Pancreas (tissue), 10 donors: ENCODE results near the gene BPIFA3. TPM values are rescaled to one million over a fixed set of nuclear protein-coding genes. Genes with fewer than 3 reads are reported as not detected.

Experiments
- ATAC-seq, 4 donors: fragments of 200-7000 bp; cut with Tn5 transposase; one replicate each; pipeline versions ENCODE4 v1.8.0 to v1.9.1; 2020; ENCODE audit warnings: mild to moderate bottlenecking in 4 of 4, moderate library complexity in 4 of 4
- DNase-seq, 6 donors: peaks; one replicate each; pipeline ENCODE4 v3.0.0-alpha.2; 2020
- FAIRE-seq: peaks from 2 replicates; lab custom pipeline; 2012; peaks lifted over from hg19 to GRCh38; lab: Jason Lieb, UNC
- H3K27ac ChIP-seq, 4 donors: fragments of 200-600 bp; sonication (generic); 1 replicate in 3 of 4; 2 replicates in 1 of 4; pipeline versions ENCODE4 v1.5.0 to v1.8.0; 2020
- H3K27me3 ChIP-seq, 4 donors: fragments of 200-600 bp; one replicate each; pipeline ENCODE4 v1.8.0; 2021
- H3K36me3 ChIP-seq, 3 donors: fragments of 200-600 bp; sonication (generic) in 1 of 3; one replicate each; pipeline versions ENCODE4 v1.5.0 to v1.8.0; 2020 to 2021
- H3K4me1 ChIP-seq, 3 donors: fragments of 200-600 bp; one replicate each; pipeline ENCODE4 v1.8.0; 2021
- H3K4me3 ChIP-seq, 4 donors: fragments of 200-600 bp; sonication (generic) in 2 of 4; one replicate each; pipeline versions ENCODE4 v1.5.0 to v1.8.0; 2020 to 2021
- H3K9me3 ChIP-seq, 4 donors: fragments of 200-600 bp; one replicate each; pipeline ENCODE4 v1.8.0; 2021
- WGBS, 2 donors: extraction: QIAGEN DNeasy Blood & Tissue Kit; methylation state at CpG; one replicate each; pipeline ENCODE4 v1.1.7; 2013; 5-methylcytosine and 5-hydroxymethylcytosine counted together
- intact Hi-C, 3 donors: fragments of 100-400 bp; cut with DNase I; formaldehyde crosslinking; loops; one replicate each; pipeline versions ENCODE4 v1.11.1 to v1.14.2; 2022
- polyA plus RNA-seq, 2 donors: library from polyadenylated mRNA; stranded (reverse); fragments of 200-250 nt; gene quantifications; one replicate each; pipeline ENCODE4 v1.2.3, GENCODE V29; 2013
- total RNA-seq, 6 donors: library from RNA; stranded (reverse); fragmentation: NEBNext Ultra II Directional in 4 of 6; extraction: Animal tissue kit (Norgen Biotek cat#: 25700) in 4 of 6; gene quantifications; one replicate each; pipeline versions ENCODE4 v1.2.1 to v1.2.4, GENCODE V29; 2021 to 2023
- TF ChIP-seq, protein P1 (sequence below), 4 donors: fragments of 200-600 bp; sonication (generic) in 3 of 4; IDR thresholded peaks; one replicate each; pipeline versions ENCODE4 v1.5.0 to v1.8.0; 2021; ENCODE audit warnings: antibody characterized with exemption in 4 of 4
- donor health status: healthy with polysubstance abuse.
- donor health status: DM: no; HTN: no; CAD: no; lungs with moderate emphysema.
- donor health status: DM: no; HTN: no; CAD: no.
- donor health status: control.
- donor health status: control.
- donor health status: Bipolar disorder and iron deficiency.
- donor health status: DM: yes; HTN: yes; CAD: no.
- donor health status: DM: no; HTN: no; CAD: no.
- donor health status: DM: no; HTN: no; CAD: no.
- donor health status: DM: yes; HTN: yes; CAD: no.

BPIFA3 gene
- total and polyA plus RNA-seq, 8 donors = not detected

DNA sequence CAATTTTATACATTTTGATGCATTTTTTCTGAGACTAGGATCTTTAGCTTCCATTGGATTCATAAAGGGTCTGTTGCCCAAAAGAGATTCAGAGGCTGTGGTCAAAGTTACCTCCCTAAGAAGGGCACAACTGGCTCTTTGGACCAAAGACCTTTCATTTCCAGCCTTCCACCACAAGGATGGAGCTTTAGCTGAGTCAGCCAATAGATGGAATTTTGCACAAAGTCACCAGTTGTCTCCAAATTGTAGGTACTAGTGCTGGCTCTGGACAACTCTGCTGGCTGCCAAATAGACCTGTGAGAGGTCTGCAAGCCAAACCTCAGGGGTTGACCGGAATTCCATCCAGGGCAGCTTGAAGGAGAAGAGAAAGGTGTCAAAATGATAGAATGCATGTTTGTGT is 19.2 kb downstream of the BPIFA3 start:
- intact Hi-C loops = no loop called here
- Histone ChIP-seq H3K27me3 (no peaks in the 10 kb centered on the region), H3K9me3 (no peaks in the 10 kb centered on the region), H3K36me3 (no peaks in the 10 kb centered on the region), H3K27ac (no peak overlapping the region), H3K4me3 (no peak overlapping the region), H3K4me1 (no peaks in the 10 kb centered on the region)
- DNase-seq (no peak), FAIRE-seq (no peak), ATAC-seq (no peak)
- TF ChIP-seq, protein P1, sequence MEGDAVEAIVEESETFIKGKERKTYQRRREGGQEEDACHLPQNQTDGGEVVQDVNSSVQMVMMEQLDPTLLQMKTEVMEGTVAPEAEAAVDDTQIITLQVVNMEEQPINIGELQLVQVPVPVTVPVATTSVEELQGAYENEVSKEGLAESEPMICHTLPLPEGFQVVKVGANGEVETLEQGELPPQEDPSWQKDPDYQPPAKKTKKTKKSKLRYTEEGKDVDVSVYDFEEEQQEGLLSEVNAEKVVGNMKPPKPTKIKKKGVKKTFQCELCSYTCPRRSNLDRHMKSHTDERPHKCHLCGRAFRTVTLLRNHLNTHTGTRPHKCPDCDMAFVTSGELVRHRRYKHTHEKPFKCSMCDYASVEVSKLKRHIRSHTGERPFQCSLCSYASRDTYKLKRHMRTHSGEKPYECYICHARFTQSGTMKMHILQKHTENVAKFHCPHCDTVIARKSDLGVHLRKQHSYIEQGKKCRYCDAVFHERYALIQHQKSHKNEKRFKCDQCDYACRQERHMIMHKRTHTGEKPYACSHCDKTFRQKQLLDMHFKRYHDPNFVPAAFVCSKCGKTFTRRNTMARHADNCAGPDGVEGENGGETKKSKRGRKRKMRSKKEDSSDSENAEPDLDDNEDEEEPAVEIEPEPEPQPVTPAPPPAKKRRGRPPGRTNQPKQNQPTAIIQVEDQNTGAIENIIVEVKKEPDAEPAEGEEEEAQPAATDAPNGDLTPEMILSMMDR (IDR thresholded peaks at IDR 0.05) = no peak
- 52% methylated on average over 1 of the region's 1 CpG for WGBS, 2 donors

DNA sequence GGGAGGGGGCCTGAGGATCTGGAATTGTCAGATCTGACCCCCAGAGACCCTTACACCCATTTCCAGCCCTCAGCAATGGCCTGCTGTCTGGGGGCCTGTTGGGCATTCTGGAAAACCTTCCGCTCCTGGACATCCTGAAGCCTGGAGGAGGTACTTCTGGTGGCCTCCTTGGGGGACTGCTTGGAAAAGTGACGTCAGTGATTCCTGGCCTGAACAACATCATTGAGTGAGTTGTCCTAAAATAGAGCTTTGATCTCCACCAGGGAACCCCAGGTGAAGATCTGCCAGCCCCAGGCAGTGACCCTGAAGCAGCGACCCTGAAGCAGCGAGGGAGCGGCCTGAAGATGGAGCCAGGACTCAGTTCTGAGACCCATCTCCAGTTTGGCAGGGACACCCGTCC is 20.8 kb downstream of the BPIFA3 start:
- 51 to 71% methylated on average over 6 of the region's 6 CpGs for WGBS, 2 donors

DNA sequence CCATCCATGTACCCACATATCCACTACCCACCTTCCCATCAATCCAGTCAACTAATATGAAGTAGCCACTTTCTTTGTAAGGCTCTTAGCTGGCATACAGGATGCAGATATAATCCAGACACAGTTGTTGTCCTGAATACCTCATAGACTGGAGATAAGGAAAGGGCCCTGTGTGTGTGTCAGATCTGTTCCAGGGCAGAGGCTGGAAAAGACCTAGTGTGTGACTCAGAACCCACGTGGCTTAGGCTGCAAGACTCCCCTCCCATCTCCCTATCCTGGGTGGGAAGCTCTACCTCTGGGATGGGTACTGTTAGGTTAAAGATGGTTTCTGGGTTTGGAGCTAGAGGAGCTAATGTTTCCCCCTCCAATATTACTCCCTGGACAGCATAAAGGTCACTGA is 22.3 kb downstream of the BPIFA3 start:
- Histone ChIP-seq H3K27ac (no peak overlapping the region), H3K4me3 (no peak overlapping the region), H3K36me3 (no peaks in the 10 kb centered on the region), H3K9me3 (no peaks in the 10 kb centered on the region), H3K4me1 (no peaks in the 10 kb centered on the region), H3K27me3 (no peaks in the 10 kb centered on the region)
- intact Hi-C loops = no loop called here
- ATAC-seq = no peak
- TF ChIP-seq, protein P1 (IDR thresholded peaks at IDR 0.05) = no peak
- DNase-seq = no peak
- 14 to 22% methylated on average over 1 of the region's 1 CpG for WGBS, 2 donors
- no peak for FAIRE-seq

More for the DNA sequence above, 20.8 kb downstream of the BPIFA3 start:
- Histone ChIP-seq H3K4me3 (no peak overlapping the region), H3K27ac (no peak overlapping the region), H3K9me3 (no peaks in the 10 kb centered on the region), H3K4me1 (no peaks in the 10 kb centered on the region), H3K27me3 (no peaks in the 10 kb centered on the region), H3K36me3 (no peaks in the 10 kb centered on the region)
- TF ChIP-seq, protein P1 (IDR thresholded peaks at IDR 0.05) = no peak
- FAIRE-seq (no peak), ATAC-seq (no peak), DNase-seq (no peak)
- intact Hi-C loops = no loop called here

DNA sequence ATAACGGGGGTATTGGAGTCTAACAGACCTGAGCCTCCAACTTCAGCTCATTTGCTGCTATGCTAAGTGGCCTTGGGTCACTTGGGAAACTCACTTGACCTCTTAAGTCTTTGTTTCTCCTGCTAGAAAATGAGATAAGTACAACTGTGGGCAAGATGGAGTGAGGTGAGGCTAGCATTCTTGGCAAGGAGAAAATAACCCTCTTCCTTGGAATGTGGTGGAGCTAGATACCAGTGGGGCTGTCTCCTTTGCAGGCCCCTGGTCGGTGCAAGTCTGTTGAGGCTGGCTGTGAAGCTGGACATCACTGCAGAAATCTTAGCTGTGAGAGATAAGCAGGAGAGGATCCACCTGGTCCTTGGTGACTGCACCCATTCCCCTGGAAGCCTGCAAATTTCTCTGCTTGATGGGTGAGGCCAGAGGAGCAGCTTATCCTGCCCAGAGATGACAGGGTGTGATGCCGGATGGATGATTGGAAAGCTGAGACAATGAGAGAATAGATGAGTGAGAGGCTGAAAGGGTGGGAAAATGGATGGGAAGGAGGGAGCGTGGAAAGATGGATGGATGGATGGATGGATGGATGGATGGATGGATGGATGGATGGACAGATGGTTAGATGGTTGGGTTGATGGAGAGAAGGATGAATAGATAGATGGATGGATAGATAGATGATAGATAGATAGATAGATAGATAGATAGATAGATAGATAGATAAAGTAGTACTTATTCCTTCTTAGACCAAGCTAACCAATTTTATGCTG is 23.0 kb downstream of the BPIFA3 start:
- no peaks in the 10 kb centered on the region for H3K9me3 ChIP-seq
- ATAC-seq (no peak), FAIRE-seq (no peak), DNase-seq (no peak)
- no peak overlapping the region for H3K4me3 ChIP-seq
- TF ChIP-seq, protein P1 (IDR thresholded peaks at IDR 0.05) = no peak
- no peaks in the 10 kb centered on the region for H3K27me3 ChIP-seq
- H3K27ac ChIP-seq = no peak overlapping the region
- H3K36me3 ChIP-seq = no peaks in the 10 kb centered on the region
- 45 to 58% methylated on average over 4 of the region's 4 CpGs for WGBS, 2 donors
- intact Hi-C loops = no loop called here
- H3K4me1 ChIP-seq = no peaks in the 10 kb centered on the region

DNA sequence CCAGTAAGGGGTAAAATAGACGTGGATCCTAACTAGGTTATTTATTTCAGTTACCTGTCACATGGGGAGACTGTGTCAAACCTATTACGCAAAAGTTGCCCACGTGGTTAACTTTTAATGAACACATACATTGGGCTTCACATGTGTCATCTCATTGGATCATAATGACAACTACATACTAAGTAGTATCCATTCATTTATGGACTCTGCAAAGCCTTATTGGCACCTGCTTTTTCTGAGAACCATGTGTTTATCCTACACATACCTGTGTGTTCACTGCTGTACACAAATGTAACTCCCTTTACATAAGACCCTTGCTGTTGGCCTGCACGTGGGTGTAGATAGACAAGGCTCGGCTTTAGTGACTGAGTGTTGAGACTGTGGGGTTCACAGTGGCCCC is 23.8 kb downstream of the BPIFA3 start:
- intact Hi-C loops = no loop called here
- DNase-seq = no peak
- Histone ChIP-seq H3K36me3 (no peaks in the 10 kb centered on the region), H3K27ac (no peak overlapping the region), H3K27me3 (no peaks in the 10 kb centered on the region), H3K9me3 (no peaks in the 10 kb centered on the region), H3K4me3 (no peak overlapping the region), H3K4me1 (no peaks in the 10 kb centered on the region)
- 45 to 48% methylated on average over 5 of the region's 5 CpGs for WGBS, 2 donors
- no peak for FAIRE-seq
- no peak for ATAC-seq
- TF ChIP-seq, protein P1 (IDR thresholded peaks at IDR 0.05) = no peak
